GM20000 (cell line): ENCODE data around the gene MYH7B.

ENCODE experiments used
- DNase-seq: peaks from one replicate; pipeline ENCODE4 v3.0.0; 2012; ENCODE audit warnings: low spot score
- CTCF ChIP-seq: IDR thresholded peaks from 2 replicates; pipeline ENCODE4 v1.5.1; 2012; ENCODE audit warnings: mild to moderate bottlenecking, control low read depth; ENCODE audit errors: extremely low read depth, missing control alignments

Gene MYH7B

GRCh38 chr20:34928411-34928810, 27.3 kb upstream of the MYH7B start:
- no peak for TF ChIP-seq CTCF
- DNase-seq = no peak

- TF ChIP-seq CTCF = no peak
- DNase-seq = no peak
These were observed 23.9 kb upstream of the MYH7B start for GRCh38 chr20:34931771-34932170.

GRCh38 chr20:34938466-34939163, 17.1 kb upstream of the MYH7B start:
- no peak for TF ChIP-seq CTCF
- DNase-seq = no peak

DNA sequence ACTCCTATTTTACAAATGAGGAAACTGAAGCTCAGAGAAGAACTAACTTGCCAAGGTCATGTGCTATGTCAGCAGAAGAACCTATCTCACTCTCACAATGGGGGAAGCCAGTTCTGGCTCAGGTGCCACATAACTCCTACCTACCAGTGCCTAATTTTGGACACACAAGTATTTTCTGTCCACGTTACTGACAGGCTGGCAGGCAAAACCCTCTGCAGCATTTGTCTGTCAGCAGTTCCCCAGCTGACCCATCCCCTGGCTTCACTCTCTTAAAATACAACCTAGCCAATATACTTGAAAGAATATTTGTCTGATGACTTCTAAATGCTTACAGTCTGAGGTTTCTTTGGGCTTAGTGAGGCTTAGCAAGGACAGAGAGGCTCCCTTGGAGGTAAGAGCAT, 15.6 kb upstream of the MYH7B start:
- TF ChIP-seq CTCF = no peak
- DNase-seq = no peak

DNA sequence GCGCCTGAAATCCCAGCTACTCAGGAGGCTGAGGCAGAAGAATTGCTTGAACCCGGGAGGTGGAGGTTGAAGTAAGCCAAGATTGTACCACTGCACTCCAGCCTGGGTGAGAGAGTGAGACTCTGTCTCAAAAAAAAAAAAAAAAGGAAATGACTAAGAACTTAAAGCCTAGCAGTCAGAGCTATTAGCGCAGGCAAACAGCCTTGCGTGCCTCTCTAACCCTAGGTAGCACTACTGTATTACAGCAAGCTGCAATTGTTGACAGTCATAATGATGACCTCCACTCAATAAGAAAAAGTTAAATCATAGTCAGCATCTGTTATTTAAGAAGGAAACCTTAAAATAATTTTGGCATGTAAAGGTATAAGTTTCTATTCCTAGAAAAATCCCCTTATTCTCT, 14.4 kb upstream of the MYH7B start:
- TF ChIP-seq CTCF = no peak
- no peak for DNase-seq

GRCh38 chr20:34942301-34942700, 13.4 kb upstream of the MYH7B start:
- no peak for TF ChIP-seq CTCF
- DNase-seq = no peak

DNA sequence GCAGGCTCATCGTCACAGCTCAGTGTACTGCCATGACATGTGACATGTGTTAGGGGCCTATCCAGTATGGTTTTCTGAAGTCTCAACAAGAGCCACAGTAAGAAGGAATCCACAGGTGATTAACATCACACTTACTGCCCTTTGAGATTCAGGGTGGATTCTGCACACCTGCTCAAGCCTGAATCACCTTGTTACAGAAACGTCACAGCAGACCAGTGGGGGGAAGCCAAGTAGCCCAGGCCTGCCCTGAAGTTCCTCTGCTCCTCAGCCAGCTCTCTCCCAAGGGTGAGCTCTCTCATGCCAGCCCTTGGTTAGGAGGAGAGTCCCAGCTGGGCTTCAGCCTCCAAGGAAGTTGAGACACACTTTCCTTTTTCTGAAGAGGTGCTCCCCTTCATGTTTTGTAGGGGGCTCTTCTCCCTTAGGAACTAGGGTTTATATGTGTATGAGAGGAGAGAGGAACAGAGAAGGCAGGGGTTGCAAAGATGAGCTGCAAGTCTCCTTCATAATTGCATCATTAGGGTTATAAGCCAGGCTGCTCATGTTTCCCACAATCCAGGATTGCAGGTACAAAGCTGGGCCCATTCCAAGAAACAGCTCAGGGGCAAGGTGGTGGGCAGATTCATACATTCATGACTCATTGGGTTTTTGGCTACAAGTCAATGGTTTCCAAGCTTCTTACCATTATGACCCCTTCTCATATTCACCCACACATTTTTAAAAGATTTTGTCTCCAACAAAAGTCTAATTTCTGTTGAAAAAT, 11.7 kb upstream of the MYH7B start:
- TF ChIP-seq CTCF = no peak

More for the DNA sequence above, 11.7 kb upstream of the MYH7B start:
- DNase-seq = no peak
